HEK293 (cell line): Measurements from ENCODE around the gene TMEM63A.

ENCODE experiments used
- KLF8 ChIP-seq: fragments of 450-650 bp; formaldehyde crosslinking; IDR thresholded peaks from 2 replicates; pipeline ENCODE4 v1.5.1; 2016; ENCODE audit warnings: missing biosample characterization, missing genetic modification characterization
- OVOL3 ChIP-seq: fragments of 450-650 bp; formaldehyde crosslinking; IDR thresholded peaks from 2 replicates; pipeline ENCODE4 v1.5.1; 2016; ENCODE audit warnings: missing biosample characterization, missing genetic modification characterization
- ZNF175 ChIP-seq: fragments of 450-650 bp; formaldehyde crosslinking; IDR thresholded peaks from 2 replicates; pipeline ENCODE4 v1.5.1; 2016; ENCODE audit warnings: missing biosample characterization, missing genetic modification characterization
- ZNF274 ChIP-seq, 2 experiments: fragments of 200-500 bp in 1 of 2; fragments of 450-650 bp in 1 of 2; sonication (Bioruptor generic) in 1 of 2; formaldehyde crosslinking in 1 of 2; IDR thresholded peaks; 2 replicates each; pipeline versions ENCODE4 v1.5.1 to v1.6.1; 2014 to 2016; ENCODE audit warnings: borderline replicate concordance in 1 of 2, inconsistent platforms in 1 of 2, low read length in 1 of 2, missing biosample characterization in 1 of 2, missing genetic modification characterization in 1 of 2
- ZNF416 ChIP-seq: fragments of 450-650 bp; formaldehyde crosslinking; IDR thresholded peaks from 2 replicates; pipeline ENCODE4 v1.5.1; 2016; ENCODE audit warnings: missing biosample characterization, missing genetic modification characterization
- ZNF626 ChIP-seq: fragments of 450-650 bp; sonication (Bioruptor Pico); formaldehyde crosslinking; IDR thresholded peaks from 2 replicates; pipeline ENCODE4 v1.5.1; 2018; ENCODE audit warnings: missing biosample characterization, missing genetic modification characterization, inconsistent platforms
- ZSCAN30 ChIP-seq: fragments of 450-650 bp; IDR thresholded peaks from 2 replicates; pipeline ENCODE4 v1.5.1; 2018; ENCODE audit warnings: missing biosample characterization, mild to moderate bottlenecking, missing genetic modification characterization, moderate library complexity
- TF ChIP-seq, protein P1 (sequence below): fragments of 450-650 bp; formaldehyde crosslinking; IDR thresholded peaks from 2 replicates; pipeline ENCODE4 v1.5.1; 2016; ENCODE audit warnings: missing biosample characterization, missing genetic modification characterization
- TF ChIP-seq, protein P2 (sequence below): fragments of 450-650 bp; formaldehyde crosslinking; IDR thresholded peaks from 2 replicates; pipeline ENCODE4 v1.5.1; 2017; ENCODE audit warnings: missing biosample characterization, missing genetic modification characterization
- TF ChIP-seq, protein P3 (sequence below): fragments of 450-650 bp; formaldehyde crosslinking; IDR thresholded peaks from 2 replicates; pipeline ENCODE4 v1.5.1; 2016; ENCODE audit warnings: missing biosample characterization, missing genetic modification characterization
- TF ChIP-seq, protein P4 (sequence below): fragments of 450-650 bp; formaldehyde crosslinking; conservative IDR thresholded peaks from 2 replicates; pipeline ENCODE4 v1.5.1; 2016; ENCODE audit warnings: low read depth, missing biosample characterization, missing genetic modification characterization
- TF ChIP-seq, protein P5 (sequence below): fragments of 450-650 bp; formaldehyde crosslinking; IDR thresholded peaks from 2 replicates; pipeline ENCODE4 v1.5.1; 2016; ENCODE audit warnings: missing biosample characterization, missing genetic modification characterization
- TF ChIP-seq, protein P6 (sequence below): fragments of 450-650 bp; formaldehyde crosslinking; IDR thresholded peaks from 2 replicates; pipeline ENCODE4 v1.5.1; 2016; ENCODE audit warnings: missing biosample characterization, missing genetic modification characterization, borderline replicate concordance

DNA sequence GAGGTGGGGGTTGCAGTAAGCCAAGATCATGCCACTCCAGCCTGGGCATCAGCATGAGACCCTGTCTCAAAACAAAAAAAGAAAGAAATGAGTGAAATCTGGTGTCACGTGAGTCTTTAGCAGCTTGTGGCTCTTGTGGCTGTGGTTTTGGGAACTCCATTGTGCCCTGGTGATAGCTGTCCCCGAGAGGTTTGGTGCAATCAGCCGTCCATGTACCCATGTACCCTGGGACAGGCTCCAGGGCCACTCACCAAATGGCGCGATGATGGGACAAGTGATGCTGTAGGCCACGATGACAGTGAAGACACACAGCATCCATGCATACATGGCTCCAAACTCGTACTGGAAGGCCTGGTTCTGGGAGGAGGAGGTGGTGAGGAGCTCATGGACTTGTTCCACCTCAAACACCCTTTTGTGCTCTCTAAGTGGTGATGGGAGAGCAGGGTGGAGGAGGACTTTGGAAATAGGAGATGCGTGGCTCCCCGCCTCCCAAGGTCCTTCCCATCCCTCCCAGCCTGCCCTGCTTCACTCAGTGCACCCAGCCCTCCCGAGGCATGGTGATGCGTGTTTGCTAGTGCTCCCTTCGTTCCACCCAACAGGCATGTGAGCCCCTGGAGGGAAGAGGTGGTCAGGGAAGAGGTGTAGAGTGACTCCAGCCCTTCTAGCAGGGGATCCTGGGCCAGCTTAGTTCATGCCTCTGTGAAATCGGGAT lies 29.6 kb downstream of the TMEM63A start:
- TF ChIP-seq, protein P1, sequence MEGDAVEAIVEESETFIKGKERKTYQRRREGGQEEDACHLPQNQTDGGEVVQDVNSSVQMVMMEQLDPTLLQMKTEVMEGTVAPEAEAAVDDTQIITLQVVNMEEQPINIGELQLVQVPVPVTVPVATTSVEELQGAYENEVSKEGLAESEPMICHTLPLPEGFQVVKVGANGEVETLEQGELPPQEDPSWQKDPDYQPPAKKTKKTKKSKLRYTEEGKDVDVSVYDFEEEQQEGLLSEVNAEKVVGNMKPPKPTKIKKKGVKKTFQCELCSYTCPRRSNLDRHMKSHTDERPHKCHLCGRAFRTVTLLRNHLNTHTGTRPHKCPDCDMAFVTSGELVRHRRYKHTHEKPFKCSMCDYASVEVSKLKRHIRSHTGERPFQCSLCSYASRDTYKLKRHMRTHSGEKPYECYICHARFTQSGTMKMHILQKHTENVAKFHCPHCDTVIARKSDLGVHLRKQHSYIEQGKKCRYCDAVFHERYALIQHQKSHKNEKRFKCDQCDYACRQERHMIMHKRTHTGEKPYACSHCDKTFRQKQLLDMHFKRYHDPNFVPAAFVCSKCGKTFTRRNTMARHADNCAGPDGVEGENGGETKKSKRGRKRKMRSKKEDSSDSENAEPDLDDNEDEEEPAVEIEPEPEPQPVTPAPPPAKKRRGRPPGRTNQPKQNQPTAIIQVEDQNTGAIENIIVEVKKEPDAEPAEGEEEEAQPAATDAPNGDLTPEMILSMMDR (tag by site-specific recombination): no peak
- TF ChIP-seq ZNF274 (IDR thresholded peaks at IDR 0.05; ENCODE audit: low read length) (no peak), ZNF274 (tag by site-specific recombination; IDR thresholded peaks at IDR 0.05; ENCODE audit: borderline replicate concordance) (no peak), ZNF626 (tag by site-specific recombination) (no peak), ZSCAN30 (no peak), OVOL3 (tag by site-specific recombination) (no peak), KLF8 (tag by site-specific recombination) (no peak), ZNF175 (tag by site-specific recombination) (no peak), ZNF416 (tag by site-specific recombination) (no peak)
- TF ChIP-seq, protein P2, sequence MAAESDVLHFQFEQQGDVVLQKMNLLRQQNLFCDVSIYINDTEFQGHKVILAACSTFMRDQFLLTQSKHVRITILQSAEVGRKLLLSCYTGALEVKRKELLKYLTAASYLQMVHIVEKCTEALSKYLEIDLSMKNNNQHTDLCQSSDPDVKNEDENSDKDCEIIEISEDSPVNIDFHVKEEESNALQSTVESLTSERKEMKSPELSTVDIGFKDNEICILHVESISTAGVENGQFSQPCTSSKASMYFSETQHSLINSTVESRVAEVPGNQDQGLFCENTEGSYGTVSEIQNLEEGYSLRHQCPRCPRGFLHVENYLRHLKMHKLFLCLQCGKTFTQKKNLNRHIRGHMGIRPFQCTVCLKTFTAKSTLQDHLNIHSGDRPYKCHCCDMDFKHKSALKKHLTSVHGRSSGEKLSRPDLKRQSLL (tag by site-specific recombination): no peak
- TF ChIP-seq, protein P3, sequence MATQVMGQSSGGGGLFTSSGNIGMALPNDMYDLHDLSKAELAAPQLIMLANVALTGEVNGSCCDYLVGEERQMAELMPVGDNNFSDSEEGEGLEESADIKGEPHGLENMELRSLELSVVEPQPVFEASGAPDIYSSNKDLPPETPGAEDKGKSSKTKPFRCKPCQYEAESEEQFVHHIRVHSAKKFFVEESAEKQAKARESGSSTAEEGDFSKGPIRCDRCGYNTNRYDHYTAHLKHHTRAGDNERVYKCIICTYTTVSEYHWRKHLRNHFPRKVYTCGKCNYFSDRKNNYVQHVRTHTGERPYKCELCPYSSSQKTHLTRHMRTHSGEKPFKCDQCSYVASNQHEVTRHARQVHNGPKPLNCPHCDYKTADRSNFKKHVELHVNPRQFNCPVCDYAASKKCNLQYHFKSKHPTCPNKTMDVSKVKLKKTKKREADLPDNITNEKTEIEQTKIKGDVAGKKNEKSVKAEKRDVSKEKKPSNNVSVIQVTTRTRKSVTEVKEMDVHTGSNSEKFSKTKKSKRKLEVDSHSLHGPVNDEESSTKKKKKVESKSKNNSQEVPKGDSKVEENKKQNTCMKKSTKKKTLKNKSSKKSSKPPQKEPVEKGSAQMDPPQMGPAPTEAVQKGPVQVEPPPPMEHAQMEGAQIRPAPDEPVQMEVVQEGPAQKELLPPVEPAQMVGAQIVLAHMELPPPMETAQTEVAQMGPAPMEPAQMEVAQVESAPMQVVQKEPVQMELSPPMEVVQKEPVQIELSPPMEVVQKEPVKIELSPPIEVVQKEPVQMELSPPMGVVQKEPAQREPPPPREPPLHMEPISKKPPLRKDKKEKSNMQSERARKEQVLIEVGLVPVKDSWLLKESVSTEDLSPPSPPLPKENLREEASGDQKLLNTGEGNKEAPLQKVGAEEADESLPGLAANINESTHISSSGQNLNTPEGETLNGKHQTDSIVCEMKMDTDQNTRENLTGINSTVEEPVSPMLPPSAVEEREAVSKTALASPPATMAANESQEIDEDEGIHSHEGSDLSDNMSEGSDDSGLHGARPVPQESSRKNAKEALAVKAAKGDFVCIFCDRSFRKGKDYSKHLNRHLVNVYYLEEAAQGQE (tag by site-specific recombination): no peak
- TF ChIP-seq, protein P4, sequence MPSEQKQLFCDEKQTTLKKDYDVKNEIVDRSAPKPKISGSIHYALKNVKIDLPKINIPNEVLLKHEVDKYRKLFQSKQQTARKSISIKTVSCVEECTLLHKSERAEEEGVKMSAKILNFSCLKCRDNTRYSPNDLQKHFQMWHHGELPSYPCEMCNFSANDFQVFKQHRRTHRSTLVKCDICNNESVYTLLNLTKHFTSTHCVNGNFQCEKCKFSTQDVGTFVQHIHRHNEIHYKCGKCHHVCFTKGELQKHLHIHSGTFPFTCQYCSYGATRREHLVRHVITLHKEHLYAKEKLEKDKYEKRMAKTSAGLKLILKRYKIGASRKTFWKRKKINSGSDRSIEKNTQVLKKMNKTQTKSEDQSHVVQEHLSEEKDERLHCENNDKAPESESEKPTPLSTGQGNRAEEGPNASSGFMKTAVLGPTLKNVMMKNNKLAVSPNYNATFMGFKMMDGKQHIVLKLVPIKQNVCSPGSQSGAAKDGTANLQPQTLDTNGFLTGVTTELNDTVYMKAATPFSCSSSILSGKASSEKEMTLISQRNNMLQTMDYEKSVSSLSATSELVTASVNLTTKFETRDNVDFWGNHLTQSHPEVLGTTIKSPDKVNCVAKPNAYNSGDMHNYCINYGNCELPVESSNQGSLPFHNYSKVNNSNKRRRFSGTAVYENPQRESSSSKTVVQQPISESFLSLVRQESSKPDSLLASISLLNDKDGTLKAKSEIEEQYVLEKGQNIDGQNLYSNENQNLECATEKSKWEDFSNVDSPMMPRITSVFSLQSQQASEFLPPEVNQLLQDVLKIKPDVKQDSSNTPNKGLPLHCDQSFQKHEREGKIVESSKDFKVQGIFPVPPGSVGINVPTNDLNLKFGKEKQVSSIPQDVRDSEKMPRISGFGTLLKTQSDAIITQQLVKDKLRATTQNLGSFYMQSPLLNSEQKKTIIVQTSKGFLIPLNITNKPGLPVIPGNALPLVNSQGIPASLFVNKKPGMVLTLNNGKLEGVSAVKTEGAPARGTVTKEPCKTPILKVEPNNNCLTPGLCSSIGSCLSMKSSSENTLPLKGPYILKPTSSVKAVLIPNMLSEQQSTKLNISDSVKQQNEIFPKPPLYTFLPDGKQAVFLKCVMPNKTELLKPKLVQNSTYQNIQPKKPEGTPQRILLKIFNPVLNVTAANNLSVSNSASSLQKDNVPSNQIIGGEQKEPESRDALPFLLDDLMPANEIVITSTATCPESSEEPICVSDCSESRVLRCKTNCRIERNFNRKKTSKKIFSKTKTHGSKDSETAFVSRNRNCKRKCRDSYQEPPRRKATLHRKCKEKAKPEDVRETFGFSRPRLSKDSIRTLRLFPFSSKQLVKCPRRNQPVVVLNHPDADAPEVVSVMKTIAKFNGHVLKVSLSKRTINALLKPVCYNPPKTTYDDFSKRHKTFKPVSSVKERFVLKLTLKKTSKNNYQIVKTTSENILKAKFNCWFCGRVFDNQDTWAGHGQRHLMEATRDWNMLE (tag by site-specific recombination): no peak
- TF ChIP-seq, protein P5, sequence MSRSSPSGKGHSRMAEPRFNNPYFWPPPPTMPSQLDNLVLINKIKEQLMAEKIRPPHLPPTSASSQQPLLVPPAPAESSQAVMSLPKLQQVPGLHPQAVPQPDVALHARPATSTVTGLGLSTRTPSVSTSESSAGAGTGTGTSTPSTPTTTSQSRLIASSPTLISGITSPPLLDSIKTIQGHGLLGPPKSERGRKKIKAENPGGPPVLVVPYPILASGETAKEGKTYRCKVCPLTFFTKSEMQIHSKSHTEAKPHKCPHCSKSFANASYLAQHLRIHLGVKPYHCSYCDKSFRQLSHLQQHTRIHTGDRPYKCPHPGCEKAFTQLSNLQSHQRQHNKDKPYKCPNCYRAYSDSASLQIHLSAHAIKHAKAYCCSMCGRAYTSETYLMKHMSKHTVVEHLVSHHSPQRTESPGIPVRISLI (tag by site-specific recombination): no peak
- TF ChIP-seq, protein P6, sequence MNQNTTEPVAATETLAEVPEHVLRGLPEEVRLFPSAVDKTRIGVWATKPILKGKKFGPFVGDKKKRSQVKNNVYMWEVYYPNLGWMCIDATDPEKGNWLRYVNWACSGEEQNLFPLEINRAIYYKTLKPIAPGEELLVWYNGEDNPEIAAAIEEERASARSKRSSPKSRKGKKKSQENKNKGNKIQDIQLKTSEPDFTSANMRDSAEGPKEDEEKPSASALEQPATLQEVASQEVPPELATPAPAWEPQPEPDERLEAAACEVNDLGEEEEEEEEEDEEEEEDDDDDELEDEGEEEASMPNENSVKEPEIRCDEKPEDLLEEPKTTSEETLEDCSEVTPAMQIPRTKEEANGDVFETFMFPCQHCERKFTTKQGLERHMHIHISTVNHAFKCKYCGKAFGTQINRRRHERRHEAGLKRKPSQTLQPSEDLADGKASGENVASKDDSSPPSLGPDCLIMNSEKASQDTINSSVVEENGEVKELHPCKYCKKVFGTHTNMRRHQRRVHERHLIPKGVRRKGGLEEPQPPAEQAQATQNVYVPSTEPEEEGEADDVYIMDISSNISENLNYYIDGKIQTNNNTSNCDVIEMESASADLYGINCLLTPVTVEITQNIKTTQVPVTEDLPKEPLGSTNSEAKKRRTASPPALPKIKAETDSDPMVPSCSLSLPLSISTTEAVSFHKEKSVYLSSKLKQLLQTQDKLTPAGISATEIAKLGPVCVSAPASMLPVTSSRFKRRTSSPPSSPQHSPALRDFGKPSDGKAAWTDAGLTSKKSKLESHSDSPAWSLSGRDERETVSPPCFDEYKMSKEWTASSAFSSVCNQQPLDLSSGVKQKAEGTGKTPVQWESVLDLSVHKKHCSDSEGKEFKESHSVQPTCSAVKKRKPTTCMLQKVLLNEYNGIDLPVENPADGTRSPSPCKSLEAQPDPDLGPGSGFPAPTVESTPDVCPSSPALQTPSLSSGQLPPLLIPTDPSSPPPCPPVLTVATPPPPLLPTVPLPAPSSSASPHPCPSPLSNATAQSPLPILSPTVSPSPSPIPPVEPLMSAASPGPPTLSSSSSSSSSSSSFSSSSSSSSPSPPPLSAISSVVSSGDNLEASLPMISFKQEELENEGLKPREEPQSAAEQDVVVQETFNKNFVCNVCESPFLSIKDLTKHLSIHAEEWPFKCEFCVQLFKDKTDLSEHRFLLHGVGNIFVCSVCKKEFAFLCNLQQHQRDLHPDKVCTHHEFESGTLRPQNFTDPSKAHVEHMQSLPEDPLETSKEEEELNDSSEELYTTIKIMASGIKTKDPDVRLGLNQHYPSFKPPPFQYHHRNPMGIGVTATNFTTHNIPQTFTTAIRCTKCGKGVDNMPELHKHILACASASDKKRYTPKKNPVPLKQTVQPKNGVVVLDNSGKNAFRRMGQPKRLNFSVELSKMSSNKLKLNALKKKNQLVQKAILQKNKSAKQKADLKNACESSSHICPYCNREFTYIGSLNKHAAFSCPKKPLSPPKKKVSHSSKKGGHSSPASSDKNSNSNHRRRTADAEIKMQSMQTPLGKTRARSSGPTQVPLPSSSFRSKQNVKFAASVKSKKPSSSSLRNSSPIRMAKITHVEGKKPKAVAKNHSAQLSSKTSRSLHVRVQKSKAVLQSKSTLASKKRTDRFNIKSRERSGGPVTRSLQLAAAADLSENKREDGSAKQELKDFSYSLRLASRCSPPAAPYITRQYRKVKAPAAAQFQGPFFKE (tag by site-specific recombination): no peak
